ENCODE data around the gene DOLPP1. TPM values are rescaled to one million over a fixed set of nuclear protein-coding genes. Genes with fewer than 3 reads are reported as not detected.

The DOLPP1 gene
- total RNA-seq, 1 donor from 2014 or later, result 44.2 TPM

DNA sequence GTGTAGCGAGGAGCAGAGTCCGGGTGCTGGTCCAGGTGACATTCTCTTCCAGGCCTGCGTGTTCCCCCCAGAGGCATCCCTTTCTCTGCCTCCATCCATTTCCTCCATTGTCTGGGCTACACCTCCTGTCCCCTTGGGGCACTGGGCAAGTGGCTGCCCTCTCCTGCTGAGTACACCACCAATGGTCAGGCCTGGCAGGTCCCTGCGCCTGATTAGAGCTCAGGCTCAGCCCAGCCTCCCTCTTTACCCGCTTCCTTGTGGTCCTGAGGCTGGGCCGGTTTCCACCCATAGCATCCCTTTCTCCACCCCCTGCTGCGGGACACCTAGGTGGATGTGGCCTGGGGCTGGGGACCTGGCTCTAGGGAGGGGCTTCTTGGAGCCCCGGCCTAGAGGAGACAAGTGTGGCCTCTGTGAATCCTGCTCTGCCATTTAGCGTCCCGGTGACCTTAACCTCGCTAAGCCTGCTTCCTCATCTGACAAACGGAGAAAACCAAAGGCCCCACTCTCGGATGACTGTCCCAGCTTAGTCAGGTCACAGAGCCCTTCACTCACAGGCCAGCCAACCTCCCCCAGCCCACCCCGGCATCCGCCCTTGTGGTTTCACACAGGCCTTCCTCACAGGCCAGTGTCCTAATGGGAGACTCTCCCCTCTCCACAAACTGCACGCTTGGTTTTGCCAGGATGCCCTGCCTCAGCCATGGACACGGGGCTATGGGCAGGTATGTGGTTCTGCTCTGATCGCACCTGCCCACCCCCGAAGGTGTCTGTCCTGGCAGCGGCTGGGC lies 12.9 kb downstream of the DOLPP1 start:
- no peak overlapping the region for H3K4me3 Mint-ChIP-seq (ENCODE audit: unreplicated experiment)
- H3K9me3 Mint-ChIP-seq (ENCODE audit: unreplicated experiment), result peaks cover 5% of the 10 kb centered on the region
- TF ChIP-seq, protein P1, sequence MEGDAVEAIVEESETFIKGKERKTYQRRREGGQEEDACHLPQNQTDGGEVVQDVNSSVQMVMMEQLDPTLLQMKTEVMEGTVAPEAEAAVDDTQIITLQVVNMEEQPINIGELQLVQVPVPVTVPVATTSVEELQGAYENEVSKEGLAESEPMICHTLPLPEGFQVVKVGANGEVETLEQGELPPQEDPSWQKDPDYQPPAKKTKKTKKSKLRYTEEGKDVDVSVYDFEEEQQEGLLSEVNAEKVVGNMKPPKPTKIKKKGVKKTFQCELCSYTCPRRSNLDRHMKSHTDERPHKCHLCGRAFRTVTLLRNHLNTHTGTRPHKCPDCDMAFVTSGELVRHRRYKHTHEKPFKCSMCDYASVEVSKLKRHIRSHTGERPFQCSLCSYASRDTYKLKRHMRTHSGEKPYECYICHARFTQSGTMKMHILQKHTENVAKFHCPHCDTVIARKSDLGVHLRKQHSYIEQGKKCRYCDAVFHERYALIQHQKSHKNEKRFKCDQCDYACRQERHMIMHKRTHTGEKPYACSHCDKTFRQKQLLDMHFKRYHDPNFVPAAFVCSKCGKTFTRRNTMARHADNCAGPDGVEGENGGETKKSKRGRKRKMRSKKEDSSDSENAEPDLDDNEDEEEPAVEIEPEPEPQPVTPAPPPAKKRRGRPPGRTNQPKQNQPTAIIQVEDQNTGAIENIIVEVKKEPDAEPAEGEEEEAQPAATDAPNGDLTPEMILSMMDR (IDR thresholded peaks at IDR 0.05; ENCODE audit: partially characterized antibody, unreplicated experiment), result no peak
- no peaks in the 10 kb centered on the region for H3K36me3 Mint-ChIP-seq (ENCODE audit: unreplicated experiment)
- no peak for DNase-seq
- H3K27ac Mint-ChIP-seq (ENCODE audit: unreplicated experiment), result peak overlapping the region; percentile 38
- peaks cover 10% of the 10 kb centered on the region for H3K4me1 Mint-ChIP-seq (ENCODE audit: low read depth, unreplicated experiment)
- peaks cover 3% of the 10 kb centered on the region for H3K27me3 Mint-ChIP-seq (ENCODE audit: unreplicated experiment)

DNA sequence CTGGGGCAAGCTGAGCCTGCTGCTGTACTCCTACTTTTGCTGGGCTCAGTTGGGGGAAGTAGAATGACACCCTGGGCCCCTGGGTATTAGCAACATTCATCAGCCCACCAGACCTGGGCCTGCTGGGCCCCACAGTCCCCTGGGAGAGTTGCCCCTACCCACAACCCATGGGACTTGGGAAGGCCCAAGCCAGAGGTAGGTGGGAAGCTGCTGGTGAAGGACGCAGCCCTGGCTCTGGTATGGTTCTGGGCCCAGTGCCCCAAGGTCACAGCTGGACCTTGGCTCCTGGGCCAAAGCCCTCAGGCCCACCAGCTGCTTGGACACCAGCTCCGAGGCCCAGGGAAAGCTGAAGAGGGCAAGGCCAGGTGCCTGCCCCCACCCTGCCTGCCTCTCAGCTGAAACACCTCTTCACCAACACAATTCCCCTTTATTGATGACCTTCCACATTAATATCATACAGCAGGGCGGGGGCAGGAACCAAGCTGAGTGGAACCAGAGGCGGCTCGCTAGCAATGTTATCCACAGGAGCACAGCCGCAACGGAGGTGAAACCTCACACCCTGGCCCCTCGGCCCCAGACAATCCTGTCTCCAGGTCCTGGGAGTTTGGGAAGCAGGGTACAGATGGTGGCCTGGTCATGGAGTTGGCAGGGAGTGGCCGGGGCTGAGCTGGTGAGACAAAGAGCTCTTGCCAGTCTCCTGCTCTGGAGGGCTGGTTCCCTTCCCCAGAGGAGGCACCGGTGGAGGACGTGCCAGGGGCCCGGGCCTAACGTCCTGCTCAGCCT lies 13.7 kb downstream of the DOLPP1 start:
- Mint-ChIP-seq H3K4me1 (ENCODE audit: low read depth, unreplicated experiment) (peaks cover 7% of the 10 kb centered on the region), H3K9me3 (ENCODE audit: unreplicated experiment) (peaks cover 5% of the 10 kb centered on the region), H3K27ac (ENCODE audit: unreplicated experiment) (no peak overlapping the region), H3K27me3 (ENCODE audit: unreplicated experiment) (peaks cover 1% of the 10 kb centered on the region), H3K4me3 (ENCODE audit: unreplicated experiment) (no peak overlapping the region), H3K36me3 (ENCODE audit: unreplicated experiment) (no peaks in the 10 kb centered on the region)
- TF ChIP-seq, protein P1 (IDR thresholded peaks at IDR 0.05; ENCODE audit: partially characterized antibody, unreplicated experiment), result no peak
- DNase-seq, result no peak

DNA sequence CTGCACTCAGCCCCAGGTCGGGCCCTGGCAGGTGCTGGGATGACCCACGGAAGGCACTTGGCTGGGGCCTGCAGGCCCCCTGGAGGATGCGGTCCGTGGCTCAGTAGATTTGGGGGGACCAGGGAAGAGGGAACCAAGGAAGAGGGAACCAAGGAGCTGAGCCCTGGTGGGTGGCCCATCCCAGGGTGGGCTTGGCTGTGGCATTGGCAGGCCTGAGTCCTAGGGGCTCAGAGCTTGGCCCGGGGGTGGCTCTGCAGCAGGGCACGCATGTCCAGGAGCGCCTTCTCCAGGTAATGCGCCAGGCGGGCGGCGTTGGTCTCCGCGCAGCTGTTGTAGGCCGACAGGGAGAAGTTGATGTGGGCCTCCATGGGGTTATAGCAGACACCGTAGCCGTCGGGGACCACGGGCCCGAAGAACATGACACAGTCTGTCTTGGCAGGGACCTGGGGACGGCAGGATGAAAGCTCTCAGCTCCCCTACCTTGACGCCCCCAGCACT lies 14.3 kb downstream of the DOLPP1 start:
- H3K4me1 Mint-ChIP-seq (ENCODE audit: low read depth, unreplicated experiment), result peaks cover 7% of the 10 kb centered on the region
- H3K9me3 Mint-ChIP-seq (ENCODE audit: unreplicated experiment), result peaks cover 5% of the 10 kb centered on the region
- no peak for DNase-seq
- TF ChIP-seq, protein P1 (IDR thresholded peaks at IDR 0.05; ENCODE audit: partially characterized antibody, unreplicated experiment), result no peak
- no peak overlapping the region for H3K4me3 Mint-ChIP-seq (ENCODE audit: unreplicated experiment)
- no peaks in the 10 kb centered on the region for H3K27me3 Mint-ChIP-seq (ENCODE audit: unreplicated experiment)
- H3K27ac Mint-ChIP-seq (ENCODE audit: unreplicated experiment), result no peak overlapping the region
- H3K36me3 Mint-ChIP-seq (ENCODE audit: unreplicated experiment), result no peaks in the 10 kb centered on the region

DNA sequence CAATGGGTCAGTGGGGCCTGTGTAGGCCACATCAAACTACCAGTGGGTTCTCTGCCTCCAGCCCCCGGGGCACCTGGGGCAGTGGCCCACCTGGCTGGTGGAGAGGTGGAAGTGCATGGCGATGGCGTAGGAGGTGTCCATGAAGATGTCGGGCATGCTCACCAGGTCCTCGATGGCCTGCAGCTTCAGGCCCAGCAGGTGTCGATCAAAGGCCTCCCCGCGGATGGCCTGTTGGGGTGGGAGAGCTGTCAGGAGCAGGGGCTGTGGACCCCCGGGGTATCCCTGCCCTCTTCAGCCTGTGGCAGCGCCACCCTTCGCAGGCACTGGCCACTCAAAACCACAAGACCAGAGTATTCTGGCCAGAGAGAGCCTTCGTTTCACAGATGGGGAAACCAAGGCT lies 15.0 kb downstream of the DOLPP1 start:
- H3K27ac Mint-ChIP-seq (ENCODE audit: unreplicated experiment), result no peak overlapping the region
- no peak for DNase-seq
- no peaks in the 10 kb centered on the region for H3K27me3 Mint-ChIP-seq (ENCODE audit: unreplicated experiment)
- H3K4me3 Mint-ChIP-seq (ENCODE audit: unreplicated experiment), result no peak overlapping the region
- H3K4me1 Mint-ChIP-seq (ENCODE audit: low read depth, unreplicated experiment), result peaks cover 7% of the 10 kb centered on the region
- H3K9me3 Mint-ChIP-seq (ENCODE audit: unreplicated experiment), result peaks cover 5% of the 10 kb centered on the region
- no peaks in the 10 kb centered on the region for H3K36me3 Mint-ChIP-seq (ENCODE audit: unreplicated experiment)
- TF ChIP-seq, protein P1 (IDR thresholded peaks at IDR 0.05; ENCODE audit: partially characterized antibody, unreplicated experiment), result no peak

Measured in glutamatergic neuron (in vitro differentiated cells).